ENCODE measurements around the gene PCBP1.
"Not testable (repeated sequence)": the region's sequence is repeated elsewhere in the genome, so short reads cannot be mapped to it uniquely, and the experiment has no call there.

GRCh38 chr2:70106138-70106537, 18.9 kb downstream of the PCBP1 start:
- not testable (repeated sequence) for TF ChIP-seq POLR2AphosphoS5 (IDR thresholded peaks at IDR 0.05; ENCODE audit: low read depth, low read length); PBX3 (IDR thresholded peaks at IDR 0.05)
